Osteocyte (in vitro differentiated cells): ENCODE results near the gene USF2. TPM values are rescaled to one million over a fixed set of nuclear protein-coding genes. Genes with fewer than 3 reads are reported as not detected.

Experiments
- DNase-seq: peaks from one replicate; pipeline ENCODE4 v3.0.0; 2021; ENCODE audit warnings: mixed read lengths; ENCODE audit not compliant: unreplicated experiment; ENCODE audit errors: extremely low spot score
- H3K27ac Mint-ChIP-seq: one replicate; pipeline ENCODE4 v1.8.0; 2021; ENCODE audit warnings: mild to moderate bottlenecking, mixed read lengths; ENCODE audit not compliant: unreplicated experiment
- H3K27me3 Mint-ChIP-seq: one replicate; pipeline ENCODE4 v1.8.0; 2021; ENCODE audit warnings: mixed read lengths; ENCODE audit not compliant: unreplicated experiment
- H3K36me3 Mint-ChIP-seq: one replicate; pipeline ENCODE4 v1.8.0; 2021; ENCODE audit warnings: mixed read lengths; ENCODE audit not compliant: unreplicated experiment
- H3K4me1 Mint-ChIP-seq: one replicate; pipeline ENCODE4 v1.8.0; 2021; ENCODE audit warnings: mixed read lengths; ENCODE audit not compliant: unreplicated experiment
- H3K4me3 Mint-ChIP-seq: one replicate; pipeline ENCODE4 v1.8.0; 2021; ENCODE audit warnings: mild to moderate bottlenecking, moderate library complexity, mixed read lengths; ENCODE audit not compliant: unreplicated experiment
- H3K9me3 Mint-ChIP-seq: one replicate; pipeline ENCODE4 v1.8.0; 2021; ENCODE audit warnings: mixed read lengths; ENCODE audit not compliant: unreplicated experiment
- CTCF ChIP-seq: fragments of 200-600 bp; sonication (generic); IDR thresholded peaks from 2 replicates; pipeline ENCODE4 v1.5.0; 2021; ENCODE audit warnings: antibody characterized with exemption, mild to moderate bottlenecking, moderate library complexity
- total RNA-seq: library from RNA; stranded (reverse); gene quantifications from 2 replicates; pipeline ENCODE4 v1.2.1, GENCODE V29; 2021

USF2 gene
- total RNA-seq, 1 donor from 2014 or later = 112 TPM

- Mint-ChIP-seq H3K36me3 (peaks cover 41% of the 10 kb centered on the region), H3K27ac (peak overlapping the region; percentile 12), H3K4me1 (peaks cover 5% of the 10 kb centered on the region), H3K9me3 (no peaks in the 10 kb centered on the region), H3K4me3 (no peak overlapping the region), H3K27me3 (no peaks in the 10 kb centered on the region)
- DNase-seq = no peak
- TF ChIP-seq CTCF = no peak
These were observed 4.3 kb downstream of the USF2 start for GRCh38 chr19:35272954-35273649.

GRCh38 chr19:35273686-35274259 lies 5.0 kb downstream of the USF2 start:
- TF ChIP-seq CTCF = no peak
- no peaks in the 10 kb centered on the region for H3K27me3 Mint-ChIP-seq
- no peak overlapping the region for H3K4me3 Mint-ChIP-seq
- H3K27ac Mint-ChIP-seq = no peak overlapping the region
- no peak for DNase-seq
- peaks cover 44% of the 10 kb centered on the region for H3K36me3 Mint-ChIP-seq
- H3K4me1 Mint-ChIP-seq = peaks cover 5% of the 10 kb centered on the region
- H3K9me3 Mint-ChIP-seq = no peaks in the 10 kb centered on the region

- Mint-ChIP-seq H3K27me3 (no peaks in the 10 kb centered on the region), H3K4me1 (peaks cover 5% of the 10 kb centered on the region), H3K36me3 (peaks cover 46% of the 10 kb centered on the region), H3K4me3 (no peak overlapping the region), H3K9me3 (no peaks in the 10 kb centered on the region), H3K27ac (no peak overlapping the region)
- TF ChIP-seq CTCF = no peak
- DNase-seq = no peak
These were observed 5.6 kb downstream of the USF2 start for GRCh38 chr19:35274323-35274722.

GRCh38 chr19:35276706-35277281 lies 8.0 kb downstream of the USF2 start:
- no peak overlapping the region for H3K4me3 Mint-ChIP-seq
- no peak overlapping the region for H3K27ac Mint-ChIP-seq
- no peaks in the 10 kb centered on the region for H3K27me3 Mint-ChIP-seq
- no peaks in the 10 kb centered on the region for H3K9me3 Mint-ChIP-seq
- H3K36me3 Mint-ChIP-seq = peaks cover 44% of the 10 kb centered on the region
- TF ChIP-seq CTCF = no peak
- DNase-seq = no peak
- no peaks in the 10 kb centered on the region for H3K4me1 Mint-ChIP-seq

- Mint-ChIP-seq H3K4me3 (no peak overlapping the region), H3K27ac (no peak overlapping the region)
- DNase-seq = no peak
These were observed 10.0 kb downstream of the USF2 start for GRCh38 chr19:35278578-35279284.

More at GRCh38 chr19:35278578-35279284, 10.0 kb downstream of the USF2 start:
- Mint-ChIP-seq H3K27me3 (peaks cover 8% of the 10 kb centered on the region), H3K36me3 (peaks cover 35% of the 10 kb centered on the region), H3K9me3 (no peaks in the 10 kb centered on the region), H3K4me1 (no peaks in the 10 kb centered on the region)
- no peak for TF ChIP-seq CTCF
